ENCODE measurements around the gene ADAT2.

The ADAT2 gene

DNA sequence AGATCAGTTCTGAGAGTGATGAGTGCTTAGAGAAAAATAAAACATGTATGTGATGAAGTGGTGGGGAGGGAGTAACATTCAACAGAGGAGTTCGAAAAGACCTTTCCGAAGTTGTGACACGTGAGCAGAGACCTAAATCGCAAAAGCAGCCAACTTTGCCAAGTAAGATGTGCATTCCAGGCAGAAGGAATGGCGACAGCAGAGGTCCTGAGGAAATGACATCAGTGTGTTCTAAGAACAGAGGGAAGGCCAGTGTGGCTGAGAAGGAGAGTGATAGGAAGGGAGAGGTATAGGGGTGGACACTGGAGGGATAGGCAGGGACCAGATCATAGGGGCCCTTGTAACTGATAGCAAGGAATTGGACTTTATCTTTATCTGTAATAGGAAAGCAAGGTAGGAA is 51.3 kb downstream of the ADAT2 start:
- DNase-seq (ENCODE audit: low read depth), result no peak
- no peak overlapping the region for H3K4me3 ChIP-seq (ENCODE audit: low read depth, low read length)
- TF ChIP-seq, protein P1, sequence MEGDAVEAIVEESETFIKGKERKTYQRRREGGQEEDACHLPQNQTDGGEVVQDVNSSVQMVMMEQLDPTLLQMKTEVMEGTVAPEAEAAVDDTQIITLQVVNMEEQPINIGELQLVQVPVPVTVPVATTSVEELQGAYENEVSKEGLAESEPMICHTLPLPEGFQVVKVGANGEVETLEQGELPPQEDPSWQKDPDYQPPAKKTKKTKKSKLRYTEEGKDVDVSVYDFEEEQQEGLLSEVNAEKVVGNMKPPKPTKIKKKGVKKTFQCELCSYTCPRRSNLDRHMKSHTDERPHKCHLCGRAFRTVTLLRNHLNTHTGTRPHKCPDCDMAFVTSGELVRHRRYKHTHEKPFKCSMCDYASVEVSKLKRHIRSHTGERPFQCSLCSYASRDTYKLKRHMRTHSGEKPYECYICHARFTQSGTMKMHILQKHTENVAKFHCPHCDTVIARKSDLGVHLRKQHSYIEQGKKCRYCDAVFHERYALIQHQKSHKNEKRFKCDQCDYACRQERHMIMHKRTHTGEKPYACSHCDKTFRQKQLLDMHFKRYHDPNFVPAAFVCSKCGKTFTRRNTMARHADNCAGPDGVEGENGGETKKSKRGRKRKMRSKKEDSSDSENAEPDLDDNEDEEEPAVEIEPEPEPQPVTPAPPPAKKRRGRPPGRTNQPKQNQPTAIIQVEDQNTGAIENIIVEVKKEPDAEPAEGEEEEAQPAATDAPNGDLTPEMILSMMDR (IDR thresholded peaks at IDR 0.05; ENCODE audit: control insufficient read depth, extremely low read depth, insufficient read depth), result no peak

GRCh38 chr6:143397227-143398222 is 53.0 kb downstream of the ADAT2 start:
- no peak for DNase-seq (ENCODE audit: low read depth)
- TF ChIP-seq, protein P1 (IDR thresholded peaks at IDR 0.05; ENCODE audit: control insufficient read depth, extremely low read depth, insufficient read depth), result no peak
- H3K4me3 ChIP-seq (ENCODE audit: low read depth, low read length), result no peak overlapping the region

DNA sequence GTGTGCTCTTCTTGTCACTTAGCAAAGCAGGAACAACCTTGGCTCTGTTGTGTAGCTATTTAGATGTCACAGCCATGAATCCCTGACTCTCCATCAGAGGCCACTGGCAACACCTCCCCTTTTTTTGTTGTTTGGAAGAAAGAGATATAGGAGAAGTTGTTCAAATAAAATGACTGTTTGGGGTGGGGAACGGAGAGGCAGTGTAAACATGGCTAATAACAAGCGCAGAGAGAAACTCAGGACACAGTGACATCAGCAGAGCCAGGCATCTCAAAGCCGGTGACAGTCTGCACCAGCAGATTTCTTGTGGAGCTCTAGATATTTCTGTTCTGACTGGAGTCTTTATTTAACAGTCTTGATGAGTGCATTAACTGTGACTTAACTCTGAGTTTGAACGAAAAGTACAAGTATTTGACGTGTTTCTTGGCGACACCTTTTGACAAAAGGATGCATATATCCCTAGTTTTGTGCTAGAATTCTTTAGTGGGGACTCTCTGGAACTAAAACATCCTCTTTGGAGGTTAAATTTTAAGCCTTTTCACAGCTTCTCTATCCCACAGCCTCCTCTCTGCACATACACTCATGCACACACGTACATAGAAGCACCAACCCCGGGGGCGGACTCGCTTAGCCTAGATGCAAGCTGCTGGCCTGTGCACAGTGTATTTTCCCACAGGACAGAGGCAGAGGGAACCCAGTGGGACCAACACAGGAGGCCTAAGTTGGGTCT is 53.8 kb downstream of the ADAT2 start:
- H3K4me3 ChIP-seq (ENCODE audit: low read depth, low read length), result no peak overlapping the region
- no peak for DNase-seq (ENCODE audit: low read depth)
- TF ChIP-seq, protein P1 (IDR thresholded peaks at IDR 0.05; ENCODE audit: control insufficient read depth, extremely low read depth, insufficient read depth), result no peak

GRCh38 chr6:143395699-143396098 is 54.8 kb downstream of the ADAT2 start:
- DNase-seq (ENCODE audit: low read depth), result no peak
- H3K4me3 ChIP-seq (ENCODE audit: low read depth, low read length), result no peak overlapping the region
- TF ChIP-seq, protein P1 (IDR thresholded peaks at IDR 0.05; ENCODE audit: control insufficient read depth, extremely low read depth, insufficient read depth), result no peak

GRCh38 chr6:143394389-143394788 is 56.1 kb downstream of the ADAT2 start:
- TF ChIP-seq, protein P1 (IDR thresholded peaks at IDR 0.05; ENCODE audit: control insufficient read depth, extremely low read depth, insufficient read depth), result no peak
- H3K4me3 ChIP-seq (ENCODE audit: low read depth, low read length), result no peak overlapping the region
- no peak for DNase-seq (ENCODE audit: low read depth)

DNA sequence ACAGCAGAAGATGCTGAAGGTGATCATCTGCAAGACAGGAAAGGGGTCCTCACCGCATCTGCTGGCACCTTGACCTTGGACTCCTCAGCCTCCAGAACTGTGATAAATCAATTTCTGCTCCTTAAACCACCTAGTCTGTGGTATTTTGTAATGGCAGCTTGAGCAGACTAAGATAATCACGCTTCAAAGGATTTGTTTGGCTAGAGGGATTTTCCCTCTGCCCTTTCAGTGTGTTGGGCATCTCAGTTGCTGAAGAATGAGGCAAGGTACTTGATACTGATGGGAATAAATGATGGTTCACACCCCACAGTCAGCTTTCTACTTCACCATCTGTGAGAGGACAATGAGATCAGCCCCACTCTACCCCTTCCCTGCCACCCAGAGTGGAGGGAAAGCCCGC is 60.2 kb downstream of the ADAT2 start:
- no peak for DNase-seq (ENCODE audit: low read depth)
- H3K4me3 ChIP-seq (ENCODE audit: low read depth, low read length), result no peak overlapping the region
- TF ChIP-seq, protein P1 (IDR thresholded peaks at IDR 0.05; ENCODE audit: control insufficient read depth, extremely low read depth, insufficient read depth), result no peak

Measured in LNCaP clone FGC (cell line).